HG03064 (cell line): ENCODE results near the gene NUDT9.
A peak's percentile ranks its signal among the peaks of the same experiment; 100 is the strongest.
"Not testable (repeated sequence)": the region's sequence is repeated elsewhere in the genome, so short reads cannot be mapped to it uniquely, and the experiment has no call there.

Experiments used
- ATAC-seq: cut with Tn5 transposase; IDR thresholded peaks from one replicate; pipeline ENCODE4 v1.9.1; 2021; ENCODE audit warnings: low read depth; ENCODE audit not compliant: unreplicated experiment

Gene NUDT9

GRCh38 chr4:87422104-87423052 lies at the start of gene NUDT9:
NUDT9 (plus strand) TSS chr4:87422573; CDS start chr4:87422906, 333 bp downstream.
- ATAC-seq: peak; percentile 81

GRCh38 chr4:87375719-87376291 lies 46.6 kb upstream of the NUDT9 start:
- peak; percentile 78 for ATAC-seq

GRCh38 chr4:87377816-87378215 lies 44.6 kb upstream of the NUDT9 start:
- ATAC-seq: no peak

- ATAC-seq: no peak
Measured at GRCh38 chr4:87382116-87382515, 40.3 kb upstream of the NUDT9 start.

- ATAC-seq: no peak
Measured at GRCh38 chr4:87382931-87383330, 39.4 kb upstream of the NUDT9 start.

- ATAC-seq: not testable (repeated sequence)
Measured at GRCh38 chr4:87384466-87385132, 37.8 kb upstream of the NUDT9 start.

- no peak for ATAC-seq
Measured at GRCh38 chr4:87387237-87387636, 35.1 kb upstream of the NUDT9 start.

GRCh38 chr4:87388901-87389300 lies 33.5 kb upstream of the NUDT9 start:
- ATAC-seq: no peak

GRCh38 chr4:87390055-87390454 lies 32.3 kb upstream of the NUDT9 start:
- ATAC-seq: not testable (repeated sequence)

- ATAC-seq: no peak
Measured at GRCh38 chr4:87390551-87390890, 31.9 kb upstream of the NUDT9 start.

- ATAC-seq: peak; percentile 100
Measured at GRCh38 chr4:87390891-87391575, 31.3 kb upstream of the NUDT9 start, which contains the start of gene HSD17B11. HSD17B11 (minus strand) TSS chr4:87391188; CDS start chr4:87391070, 118 bp downstream.

- no peak for ATAC-seq
Measured at GRCh38 chr4:87391576-87392054, 30.8 kb upstream of the NUDT9 start.

- no peak for ATAC-seq
Measured at GRCh38 chr4:87392183-87392582, 30.2 kb upstream of the NUDT9 start.

- not testable (repeated sequence) for ATAC-seq
Measured at GRCh38 chr4:87395073-87395472, 27.3 kb upstream of the NUDT9 start.

- not testable (repeated sequence) for ATAC-seq
Measured at GRCh38 chr4:87395851-87396250, 26.5 kb upstream of the NUDT9 start.

GRCh38 chr4:87399148-87399547 lies 23.2 kb upstream of the NUDT9 start:
- no peak for ATAC-seq

- ATAC-seq: no peak
Measured at GRCh38 chr4:87399954-87400353, 22.4 kb upstream of the NUDT9 start.

GRCh38 chr4:87403732-87404131 lies 18.6 kb upstream of the NUDT9 start:
- ATAC-seq: not testable (repeated sequence)

GRCh38 chr4:87405211-87405820 lies 17.1 kb upstream of the NUDT9 start:
- ATAC-seq: no peak

GRCh38 chr4:87406462-87406861 lies 15.9 kb upstream of the NUDT9 start:
- ATAC-seq: no peak
